ENCODE measurements around the gene ZC3H12C.

The ZC3H12C gene

DNA sequence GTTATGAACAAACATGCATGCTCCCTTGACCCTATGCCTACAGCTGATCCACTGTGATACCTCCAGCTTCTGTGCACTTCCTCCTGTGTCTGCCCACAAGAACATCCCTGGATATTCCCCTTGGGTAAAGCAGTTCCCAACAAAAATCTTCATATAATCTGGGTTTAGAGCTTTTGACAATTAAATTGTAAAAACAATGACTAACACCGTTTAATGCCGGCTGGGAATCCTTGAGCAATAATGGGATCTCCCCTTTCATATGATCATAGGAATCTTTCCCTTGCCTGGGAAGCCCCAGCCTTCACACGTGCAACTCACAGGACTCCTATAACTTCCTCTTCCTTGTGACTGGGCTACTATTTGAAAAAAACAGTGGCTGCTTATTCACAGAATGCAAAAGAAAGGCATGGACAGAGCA lies 6.3 kb upstream of the ZC3H12C start:
- TF ChIP-seq GATA3 (IDR thresholded peaks at IDR 0.05; ENCODE audit: low read depth, low read length) (no peak), GATA2 (IDR thresholded peaks at IDR 0.05; ENCODE audit: low read depth, low read length) (no peak)

DNA sequence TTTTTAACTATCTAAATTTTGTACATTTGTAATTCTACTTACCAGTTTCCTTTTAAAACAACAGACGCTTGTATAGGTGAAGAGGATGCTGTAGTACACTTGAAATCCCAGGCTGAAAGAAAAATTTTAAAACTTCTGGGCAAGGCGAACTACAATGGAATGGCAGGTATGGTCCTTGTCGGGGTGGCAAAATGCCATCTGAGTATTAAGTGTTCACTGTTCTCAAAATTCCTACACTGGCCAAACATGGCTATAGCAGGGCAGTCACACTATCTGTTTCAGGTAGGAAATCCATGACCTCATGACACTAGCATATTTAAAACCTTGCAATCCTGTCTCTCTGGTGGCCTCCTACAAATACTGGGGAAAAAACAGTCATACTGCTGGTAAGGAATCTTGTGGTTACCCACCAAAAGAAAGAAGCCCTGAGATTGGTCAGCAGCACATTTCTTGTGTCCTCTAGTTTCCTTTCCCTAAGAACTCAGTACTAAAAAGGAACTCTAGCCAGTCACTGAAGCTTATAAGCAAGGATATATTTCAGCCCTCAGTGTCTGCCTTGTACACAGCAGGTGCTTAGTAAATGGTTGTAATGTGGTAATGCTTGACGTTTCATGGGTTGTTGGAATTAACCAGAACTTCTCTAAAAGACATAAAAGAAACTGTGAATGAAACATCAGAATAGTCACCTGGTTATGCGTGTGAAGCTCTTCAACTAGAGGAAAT lies 5.2 kb upstream of the ZC3H12C start:
- no peak for TF ChIP-seq GATA3 (IDR thresholded peaks at IDR 0.05; ENCODE audit: low read depth, low read length)
- TF ChIP-seq GATA2 (IDR thresholded peaks at IDR 0.05; ENCODE audit: low read depth, low read length), result no peak

- TF ChIP-seq GATA3 (IDR thresholded peaks at IDR 0.05; ENCODE audit: low read depth, low read length), result no peak
- TF ChIP-seq GATA2 (IDR thresholded peaks at IDR 0.05; ENCODE audit: low read depth, low read length), result no peak
Measured at GRCh38 chr11:110088535-110089344, 4.5 kb upstream of the ZC3H12C start.

DNA sequence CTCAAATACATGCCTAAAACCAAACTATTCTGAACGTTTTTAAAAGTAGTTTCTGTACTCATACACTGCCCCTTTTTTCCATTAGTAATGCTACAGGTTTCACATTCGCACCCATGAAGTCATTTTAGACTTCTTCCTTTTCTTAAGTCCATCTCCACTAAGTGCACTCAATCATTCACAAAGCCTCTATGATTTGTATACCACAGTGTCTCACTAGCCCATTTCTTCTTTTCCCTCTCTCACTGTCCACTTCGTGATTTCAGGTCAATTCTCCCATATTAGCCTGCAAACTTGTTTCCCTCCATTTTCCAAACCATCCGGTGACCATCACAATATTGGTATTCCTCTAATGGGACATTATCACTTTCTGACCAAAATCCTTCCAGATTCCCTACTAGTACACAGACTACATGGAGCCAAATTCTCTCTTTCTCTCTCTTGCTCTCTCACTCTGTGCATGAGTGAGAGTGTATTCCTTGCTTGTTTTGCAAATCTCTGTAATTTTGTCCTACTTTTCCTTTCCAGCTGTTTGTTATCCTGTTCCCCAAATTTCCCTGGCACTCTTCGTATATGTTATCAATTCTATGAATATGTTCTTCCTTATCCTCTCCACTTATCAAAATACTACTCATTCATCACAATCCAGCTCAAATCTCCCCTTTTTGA lies 3.4 kb upstream of the ZC3H12C start:
- TF ChIP-seq GATA3 (IDR thresholded peaks at IDR 0.05; ENCODE audit: low read depth, low read length) (no peak), GATA2 (IDR thresholded peaks at IDR 0.05; ENCODE audit: low read depth, low read length) (no peak)

- TF ChIP-seq GATA2 (IDR thresholded peaks at IDR 0.05; ENCODE audit: low read depth, low read length) (no peak), GATA3 (IDR thresholded peaks at IDR 0.05; ENCODE audit: low read depth, low read length) (no peak)
Measured at GRCh38 chr11:110090466-110091026, 2.6 kb upstream of the ZC3H12C start.

GRCh38 chr11:110092111-110092514 lies 1.1 kb upstream of the ZC3H12C start:
- TF ChIP-seq GATA3 (IDR thresholded peaks at IDR 0.05; ENCODE audit: low read depth, low read length) (no peak), GATA2 (IDR thresholded peaks at IDR 0.05; ENCODE audit: low read depth, low read length) (no peak)

GRCh38 chr11:110093407-110094297 lies 460 bp downstream of the ZC3H12C start:
- TF ChIP-seq GATA3 (IDR thresholded peaks at IDR 0.05; ENCODE audit: low read depth, low read length) (no peak; the same call in 1 of the 2 replicates), GATA2 (IDR thresholded peaks at IDR 0.05; ENCODE audit: low read depth, low read length) (peak; percentile 22; the same call in 1 of the 2 replicates)

DNA sequence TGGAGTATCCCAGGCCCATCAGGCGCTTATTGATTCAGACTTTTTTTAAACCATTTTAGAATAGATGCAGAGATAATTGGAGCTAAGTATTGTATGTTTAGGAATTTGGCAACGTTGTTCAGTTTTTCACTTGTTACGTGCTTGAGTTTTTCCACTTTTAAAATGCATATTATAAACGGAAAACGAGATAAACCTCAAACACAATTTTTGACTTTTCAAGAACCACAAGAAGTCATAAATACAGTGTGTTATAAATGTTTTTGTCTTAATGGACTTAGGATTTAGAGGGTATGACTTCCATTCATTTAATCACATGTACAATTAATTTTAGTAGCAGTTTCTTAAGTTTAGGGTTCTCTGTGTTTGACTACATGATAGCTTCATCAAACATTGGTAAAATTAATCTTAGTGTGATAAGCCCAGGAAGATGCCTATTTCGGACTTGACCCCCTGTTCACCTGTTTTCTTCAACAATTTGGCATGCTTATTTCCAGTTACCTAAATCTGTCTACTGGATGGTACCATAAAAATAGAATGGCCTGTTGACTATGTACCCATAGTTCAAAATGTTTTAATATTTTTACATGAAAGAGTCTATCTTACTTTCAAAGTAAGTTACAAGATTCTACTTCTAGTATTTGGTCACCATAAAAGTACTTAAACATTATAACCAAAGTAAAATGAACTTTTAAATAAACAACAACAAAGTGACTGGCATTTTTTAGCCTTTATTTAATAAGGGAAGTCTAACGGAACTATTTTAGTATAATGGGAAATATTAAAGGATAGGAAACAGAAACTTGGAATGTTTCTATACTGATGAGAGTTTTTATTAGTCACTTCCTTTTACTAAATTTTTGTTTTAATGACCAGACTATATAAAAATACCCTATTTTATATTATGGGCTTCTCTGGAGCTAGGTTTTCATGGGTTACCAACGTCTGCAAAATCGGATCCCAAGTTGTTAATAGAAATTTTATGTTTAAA lies 1.4 kb downstream of the ZC3H12C start:
- peak; percentile 10; the same call in 1 of the 2 replicates for TF ChIP-seq GATA3 (IDR thresholded peaks at IDR 0.05; ENCODE audit: low read depth, low read length)
- no peak for TF ChIP-seq GATA2 (IDR thresholded peaks at IDR 0.05; ENCODE audit: low read depth, low read length)

GRCh38 chr11:110095554-110095953 lies 2.4 kb downstream of the ZC3H12C start:
- no peak for TF ChIP-seq GATA3 (IDR thresholded peaks at IDR 0.05; ENCODE audit: low read depth, low read length)
- TF ChIP-seq GATA2 (IDR thresholded peaks at IDR 0.05; ENCODE audit: low read depth, low read length), result no peak

- TF ChIP-seq GATA2 (IDR thresholded peaks at IDR 0.05; ENCODE audit: low read depth, low read length), result no peak
- no peak for TF ChIP-seq GATA3 (IDR thresholded peaks at IDR 0.05; ENCODE audit: low read depth, low read length)
Measured at GRCh38 chr11:110096496-110096895, 3.3 kb downstream of the ZC3H12C start.

DNA sequence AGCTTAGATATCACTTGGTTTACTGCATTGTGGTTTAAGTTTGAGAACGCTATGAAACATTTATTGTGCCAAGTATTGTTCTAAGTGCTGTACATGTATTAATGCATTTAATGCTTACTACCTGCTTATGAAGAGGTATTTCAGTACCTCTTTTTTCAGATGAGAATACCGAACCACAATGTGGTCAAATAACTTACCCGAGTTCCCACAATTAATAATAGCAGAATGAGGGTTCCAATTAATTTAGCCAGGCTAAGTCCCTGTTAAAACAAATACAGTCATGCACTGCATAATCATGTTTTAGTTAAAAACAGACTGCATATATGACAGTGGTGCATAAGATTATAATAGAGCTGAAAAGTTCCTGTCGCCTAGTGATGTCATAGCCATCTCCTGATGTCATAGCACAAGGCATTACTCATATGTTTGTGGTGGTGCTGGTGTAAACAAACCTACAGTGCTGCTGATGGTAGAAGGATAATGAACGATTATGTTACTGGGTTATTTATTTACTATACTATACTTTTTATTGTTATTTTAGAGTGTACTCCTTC lies 4.3 kb downstream of the ZC3H12C start:
- TF ChIP-seq GATA3 (IDR thresholded peaks at IDR 0.05; ENCODE audit: low read depth, low read length), result no peak
- no peak for TF ChIP-seq GATA2 (IDR thresholded peaks at IDR 0.05; ENCODE audit: low read depth, low read length)

DNA sequence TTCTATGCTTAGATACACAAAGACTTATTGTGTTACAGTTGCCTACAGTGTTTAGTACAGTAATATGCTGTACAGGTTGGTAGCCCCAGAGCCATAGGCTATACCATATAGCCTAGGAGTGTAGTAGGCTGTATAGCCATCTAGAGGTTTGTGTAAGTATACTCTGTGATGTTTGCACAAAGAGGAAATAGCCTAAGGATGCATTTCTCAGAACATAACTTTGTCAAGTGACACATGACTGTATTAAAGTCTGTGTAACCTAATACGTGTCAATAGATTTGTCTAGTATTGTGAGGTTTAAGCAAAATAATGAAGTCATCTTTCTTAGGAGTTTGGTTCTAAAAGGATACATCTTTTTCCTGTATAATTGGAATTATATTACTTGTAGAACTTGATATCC lies 5.5 kb downstream of the ZC3H12C start:
- TF ChIP-seq GATA2 (IDR thresholded peaks at IDR 0.05; ENCODE audit: low read depth, low read length) (no peak), GATA3 (IDR thresholded peaks at IDR 0.05; ENCODE audit: low read depth, low read length) (no peak)
